Measurements from ENCODE around the gene DCAF7. TPM values are rescaled to one million over a fixed set of nuclear protein-coding genes. Genes with fewer than 3 reads are reported as not detected.

The DCAF7 gene
- polyA plus RNA-seq, 1 of the 3 experiments (the other 2 are of a cell fraction): 63.5 TPM

DNA sequence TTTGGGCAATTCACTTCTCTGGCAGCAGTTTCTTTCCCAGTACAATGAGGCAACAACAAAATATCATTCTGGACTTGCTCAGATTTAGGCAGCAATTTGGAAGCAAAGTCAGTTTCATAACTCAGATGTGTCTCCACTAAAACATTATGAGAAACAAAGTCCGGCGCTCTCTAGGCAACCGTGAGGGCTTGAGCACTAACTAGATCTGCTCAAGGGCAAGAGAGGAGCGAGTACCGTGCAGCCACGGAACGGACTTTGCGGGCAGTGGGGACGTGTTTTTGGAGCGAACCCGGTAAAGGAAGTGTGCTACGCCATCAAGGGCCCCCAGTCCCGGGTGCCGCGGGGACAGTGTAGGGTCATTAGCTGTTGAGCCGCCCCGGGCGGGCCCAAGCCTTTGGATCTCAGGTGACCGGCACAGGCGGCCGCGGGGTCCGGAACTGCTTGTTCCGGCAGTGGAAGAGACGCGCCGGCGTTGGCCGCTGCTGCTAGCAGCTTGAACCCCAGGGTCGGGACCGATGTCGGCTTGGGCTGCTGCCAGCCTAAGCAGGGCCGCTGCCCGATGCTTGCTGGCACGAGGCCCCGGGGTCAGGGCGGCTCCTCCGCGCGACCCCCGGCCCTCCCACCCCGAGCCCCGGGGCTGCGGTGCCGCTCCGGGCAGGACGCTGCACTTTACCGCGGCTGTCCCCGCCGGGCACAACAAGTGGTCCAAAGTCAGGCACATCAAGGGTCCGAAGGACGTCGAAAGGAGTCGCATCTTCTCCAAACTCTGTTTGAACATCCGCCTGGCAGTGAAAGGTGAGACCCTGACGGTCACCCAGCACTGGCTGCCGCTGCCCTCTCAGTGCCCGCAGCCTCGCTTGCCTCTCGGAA is 50.5 kb downstream of the DCAF7 start, which contains the start of gene TACO1:
TACO1 (plus strand) TSS at position 327 of the 870 bp plus-strand sequence; CDS start at position 516, 189 bp downstream.
- Histone ChIP-seq H3K36me3 (replicated peaks in 1 of 2; ENCODE audit: control insufficient read depth in 1 of 2, insufficient read depth in 2 of 2, low read length in 1 of 2) (peaks cover 11 to 14% of the 10 kb centered on the region in 2 experiments), H4K20me1 (ENCODE audit: insufficient read depth) (no peaks in the 10 kb centered on the region), H3K79me2 (ENCODE audit: insufficient read depth) (peaks cover 21% of the 10 kb centered on the region), H3K27ac (ENCODE audit: low read depth in 2 of 2, low read length in 1 of 2) (peak within 1 kb of the TSS; percentile 51 to 73), H2AFZ (ENCODE audit: low read depth) (peak within 1 kb of the TSS; percentile 98), H3K4me2 (peak within 1 kb of the TSS; percentile 88), H3K4me1 (ENCODE audit: control insufficient read depth in 1 of 2, insufficient read depth in 2 of 2, low read depth in 1 of 2, low read length in 1 of 2) (peaks cover 6 to 14% of the 10 kb centered on the region in 2 experiments; a peak in 2 of 4 replicates), H3K9me3 (no peaks in the 10 kb centered on the region), H3K9ac (peak within 1 kb of the TSS; percentile 85), H3K27me3 (ENCODE audit: insufficient read depth) (no peaks in the 10 kb centered on the region), H3K9me2 (no peaks in the 10 kb centered on the region), H3K4me3 (ENCODE audit: low read depth in 2 of 2, low read length in 1 of 2) (peak within 1 kb of the TSS; percentile 73 to 80), H3F3A (replicated peaks; ENCODE audit: insufficient read depth) (peaks cover 15% of the 10 kb centered on the region)
- ChIA-PET CTCF (interaction anchor here (1.1 to 29.2 kb wide), 7 partner anchors 10 to 167 kb away, joined by 4 to 827 read pairs (median 4); partner anchors contain the start of gene ACE), POLR2A (interaction anchor here (0.6 to 1.8 kb wide), 9 partner anchors 8 to 171 kb away, joined by 3 to 7 read pairs (median 3); partner anchors contain the start of gene MAP3K3)
- WGBS (ENCODE audit: low lambda C conversion rate): 4% methylated on average over 40 of the region's 61 CpGs
- peak; percentile 96 for DNase-seq
- TF ChIP-seq RXRA (IDR thresholded peaks at IDR 0.05; ENCODE audit: borderline replicate concordance, low read depth): no peak; the same call in 1 of the 2 replicates
- peak; percentile 97; the same call in 1 of the 2 replicates for TF ChIP-seq SIN3A (IDR thresholded peaks at IDR 0.05; ENCODE audit: borderline replicate concordance, low read depth, low read length)
- TF ChIP-seq, protein P1, sequence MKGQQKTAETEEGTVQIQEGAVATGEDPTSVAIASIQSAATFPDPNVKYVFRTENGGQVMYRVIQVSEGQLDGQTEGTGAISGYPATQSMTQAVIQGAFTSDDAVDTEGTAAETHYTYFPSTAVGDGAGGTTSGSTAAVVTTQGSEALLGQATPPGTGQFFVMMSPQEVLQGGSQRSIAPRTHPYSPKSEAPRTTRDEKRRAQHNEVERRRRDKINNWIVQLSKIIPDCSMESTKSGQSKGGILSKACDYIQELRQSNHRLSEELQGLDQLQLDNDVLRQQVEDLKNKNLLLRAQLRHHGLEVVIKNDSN (IDR thresholded peaks at IDR 0.05; ENCODE audit: borderline replicate concordance, low read depth): peak; percentile 63; the same call in 1 of the 2 replicates
- TF ChIP-seq FOXM1 (IDR thresholded peaks at IDR 0.05; ENCODE audit: low read depth): peak; percentile 32; the same call in 1 of the 2 replicates
- no peak; the same call in 1 of the 2 replicates for TF ChIP-seq TCF12 (IDR thresholded peaks at IDR 0.05)
- TF ChIP-seq MEF2A (IDR thresholded peaks at IDR 0.05; ENCODE audit: borderline replicate concordance, low read depth): no peak
- TF ChIP-seq, protein P2, sequence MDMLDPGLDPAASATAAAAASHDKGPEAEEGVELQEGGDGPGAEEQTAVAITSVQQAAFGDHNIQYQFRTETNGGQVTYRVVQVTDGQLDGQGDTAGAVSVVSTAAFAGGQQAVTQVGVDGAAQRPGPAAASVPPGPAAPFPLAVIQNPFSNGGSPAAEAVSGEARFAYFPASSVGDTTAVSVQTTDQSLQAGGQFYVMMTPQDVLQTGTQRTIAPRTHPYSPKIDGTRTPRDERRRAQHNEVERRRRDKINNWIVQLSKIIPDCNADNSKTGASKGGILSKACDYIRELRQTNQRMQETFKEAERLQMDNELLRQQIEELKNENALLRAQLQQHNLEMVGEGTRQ (IDR thresholded peaks at IDR 0.05; ENCODE audit: borderline replicate concordance, low read depth, low read length): peak; percentile 19; the same call in 1 of the 2 replicates
- peak; percentile 79 for TF ChIP-seq MXI1 (IDR thresholded peaks at IDR 0.05; ENCODE audit: low read depth, low read length)
- no peak for TF ChIP-seq RFX5 (IDR thresholded peaks at IDR 0.05; ENCODE audit: low read length)
- TF ChIP-seq GABPA (IDR thresholded peaks at IDR 0.05; ENCODE audit: low read depth): peak; percentile 99
- no peak; the same call in 1 of the 2 replicates for TF ChIP-seq JUND (IDR thresholded peaks at IDR 0.05)
- TF ChIP-seq, protein P3, sequence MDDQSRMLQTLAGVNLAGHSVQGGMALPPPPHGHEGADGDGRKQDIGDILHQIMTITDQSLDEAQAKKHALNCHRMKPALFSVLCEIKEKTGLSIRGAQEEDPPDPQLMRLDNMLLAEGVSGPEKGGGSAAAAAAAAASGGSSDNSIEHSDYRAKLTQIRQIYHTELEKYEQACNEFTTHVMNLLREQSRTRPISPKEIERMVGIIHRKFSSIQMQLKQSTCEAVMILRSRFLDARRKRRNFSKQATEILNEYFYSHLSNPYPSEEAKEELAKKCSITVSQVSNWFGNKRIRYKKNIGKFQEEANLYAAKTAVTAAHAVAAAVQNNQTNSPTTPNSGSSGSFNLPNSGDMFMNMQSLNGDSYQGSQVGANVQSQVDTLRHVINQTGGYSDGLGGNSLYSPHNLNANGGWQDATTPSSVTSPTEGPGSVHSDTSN (IDR thresholded peaks at IDR 0.05): peak; percentile 44; the same call in 1 of the 2 replicates
- no peak for TF ChIP-seq EZH2phosphoT487 (IDR thresholded peaks at IDR 0.05; ENCODE audit: borderline replicate concordance, low read depth)
- TF ChIP-seq, protein P4, sequence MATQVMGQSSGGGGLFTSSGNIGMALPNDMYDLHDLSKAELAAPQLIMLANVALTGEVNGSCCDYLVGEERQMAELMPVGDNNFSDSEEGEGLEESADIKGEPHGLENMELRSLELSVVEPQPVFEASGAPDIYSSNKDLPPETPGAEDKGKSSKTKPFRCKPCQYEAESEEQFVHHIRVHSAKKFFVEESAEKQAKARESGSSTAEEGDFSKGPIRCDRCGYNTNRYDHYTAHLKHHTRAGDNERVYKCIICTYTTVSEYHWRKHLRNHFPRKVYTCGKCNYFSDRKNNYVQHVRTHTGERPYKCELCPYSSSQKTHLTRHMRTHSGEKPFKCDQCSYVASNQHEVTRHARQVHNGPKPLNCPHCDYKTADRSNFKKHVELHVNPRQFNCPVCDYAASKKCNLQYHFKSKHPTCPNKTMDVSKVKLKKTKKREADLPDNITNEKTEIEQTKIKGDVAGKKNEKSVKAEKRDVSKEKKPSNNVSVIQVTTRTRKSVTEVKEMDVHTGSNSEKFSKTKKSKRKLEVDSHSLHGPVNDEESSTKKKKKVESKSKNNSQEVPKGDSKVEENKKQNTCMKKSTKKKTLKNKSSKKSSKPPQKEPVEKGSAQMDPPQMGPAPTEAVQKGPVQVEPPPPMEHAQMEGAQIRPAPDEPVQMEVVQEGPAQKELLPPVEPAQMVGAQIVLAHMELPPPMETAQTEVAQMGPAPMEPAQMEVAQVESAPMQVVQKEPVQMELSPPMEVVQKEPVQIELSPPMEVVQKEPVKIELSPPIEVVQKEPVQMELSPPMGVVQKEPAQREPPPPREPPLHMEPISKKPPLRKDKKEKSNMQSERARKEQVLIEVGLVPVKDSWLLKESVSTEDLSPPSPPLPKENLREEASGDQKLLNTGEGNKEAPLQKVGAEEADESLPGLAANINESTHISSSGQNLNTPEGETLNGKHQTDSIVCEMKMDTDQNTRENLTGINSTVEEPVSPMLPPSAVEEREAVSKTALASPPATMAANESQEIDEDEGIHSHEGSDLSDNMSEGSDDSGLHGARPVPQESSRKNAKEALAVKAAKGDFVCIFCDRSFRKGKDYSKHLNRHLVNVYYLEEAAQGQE (IDR thresholded peaks at IDR 0.05; ENCODE audit: low read depth, low read length): peak; percentile 77
- TF ChIP-seq, protein P5, sequence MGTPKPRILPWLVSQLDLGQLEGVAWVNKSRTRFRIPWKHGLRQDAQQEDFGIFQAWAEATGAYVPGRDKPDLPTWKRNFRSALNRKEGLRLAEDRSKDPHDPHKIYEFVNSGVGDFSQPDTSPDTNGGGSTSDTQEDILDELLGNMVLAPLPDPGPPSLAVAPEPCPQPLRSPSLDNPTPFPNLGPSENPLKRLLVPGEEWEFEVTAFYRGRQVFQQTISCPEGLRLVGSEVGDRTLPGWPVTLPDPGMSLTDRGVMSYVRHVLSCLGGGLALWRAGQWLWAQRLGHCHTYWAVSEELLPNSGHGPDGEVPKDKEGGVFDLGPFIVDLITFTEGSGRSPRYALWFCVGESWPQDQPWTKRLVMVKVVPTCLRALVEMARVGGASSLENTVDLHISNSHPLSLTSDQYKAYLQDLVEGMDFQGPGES (IDR thresholded peaks at IDR 0.05; ENCODE audit: low read depth, low read length): peak; percentile 49; the same call in 1 of the 2 replicates
- TF ChIP-seq, protein P6, sequence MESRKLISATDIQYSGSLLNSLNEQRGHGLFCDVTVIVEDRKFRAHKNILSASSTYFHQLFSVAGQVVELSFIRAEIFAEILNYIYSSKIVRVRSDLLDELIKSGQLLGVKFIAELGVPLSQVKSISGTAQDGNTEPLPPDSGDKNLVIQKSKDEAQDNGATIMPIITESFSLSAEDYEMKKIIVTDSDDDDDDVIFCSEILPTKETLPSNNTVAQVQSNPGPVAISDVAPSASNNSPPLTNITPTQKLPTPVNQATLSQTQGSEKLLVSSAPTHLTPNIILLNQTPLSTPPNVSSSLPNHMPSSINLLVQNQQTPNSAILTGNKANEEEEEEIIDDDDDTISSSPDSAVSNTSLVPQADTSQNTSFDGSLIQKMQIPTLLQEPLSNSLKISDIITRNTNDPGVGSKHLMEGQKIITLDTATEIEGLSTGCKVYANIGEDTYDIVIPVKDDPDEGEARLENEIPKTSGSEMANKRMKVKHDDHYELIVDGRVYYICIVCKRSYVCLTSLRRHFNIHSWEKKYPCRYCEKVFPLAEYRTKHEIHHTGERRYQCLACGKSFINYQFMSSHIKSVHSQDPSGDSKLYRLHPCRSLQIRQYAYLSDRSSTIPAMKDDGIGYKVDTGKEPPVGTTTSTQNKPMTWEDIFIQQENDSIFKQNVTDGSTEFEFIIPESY (IDR thresholded peaks at IDR 0.05; ENCODE audit: borderline replicate concordance, low read depth): peak; percentile 60; the same call in 1 of the 2 replicates
- TF ChIP-seq SMC3 (IDR thresholded peaks at IDR 0.05; ENCODE audit: low read depth, low read length): no peak
- TF ChIP-seq YY1 (IDR thresholded peaks at IDR 0.05; ENCODE audit: low read depth): peak; percentile 82
- TF ChIP-seq GATA2 (CRISPR knock-in tag; IDR thresholded peaks at IDR 0.05): no peak

Data from SK-N-SH (cell line).